Skin epidermis (tissue), 12 donors: ENCODE measurements around the gene SULT2B1.

ENCODE experiments used
- H3K27ac ChIP-seq, 21 experiments: fragments of 200-600 bp; sonication (generic) in 11 of 21; one replicate each; pipeline ENCODE4 v1.5.0; 2020; ENCODE audit warnings: mild to moderate bottlenecking in 3 of 21, inconsistent platforms in 2 of 21, moderate library complexity in 2 of 21
- H3K4me3 ChIP-seq, 7 experiments: fragments of 200-600 bp; sonication (generic) in 2 of 7; one replicate each; pipeline ENCODE4 v1.5.0; 2020; ENCODE audit warnings: inconsistent platforms in 2 of 7, mild to moderate bottlenecking in 2 of 7, moderate library complexity in 1 of 7

Gene SULT2B1

GRCh38 chr19:48595833-48596232 lies 43.9 kb downstream of the SULT2B1 start:
- Histone ChIP-seq H3K4me3 (no peak overlapping the region), H3K27ac (no peak overlapping the region)

- H3K27ac ChIP-seq = no peak overlapping the region
- no peak overlapping the region for H3K4me3 ChIP-seq
These were observed 44.3 kb downstream of the SULT2B1 start for GRCh38 chr19:48596237-48596636.

- H3K27ac ChIP-seq = peak overlapping the region in 3 of 21 experiments; percentile 1 to 67 (median 8)
- H3K4me3 ChIP-seq = no peak overlapping the region
These were observed 44.9 kb downstream of the SULT2B1 start for GRCh38 chr19:48596679-48597465.

GRCh38 chr19:48598996-48599700 lies 47.2 kb downstream of the SULT2B1 start:
- H3K4me3 ChIP-seq = no peak overlapping the region
- no peak overlapping the region for H3K27ac ChIP-seq

GRCh38 chr19:48600679-48601417 lies 48.9 kb downstream of the SULT2B1 start:
- Histone ChIP-seq H3K4me3 (no peak overlapping the region), H3K27ac (no peak overlapping the region)

- H3K4me3 ChIP-seq = no peak overlapping the region
- H3K27ac ChIP-seq = no peak overlapping the region
These were observed 51.0 kb downstream of the SULT2B1 start for GRCh38 chr19:48603001-48603400.

- H3K27ac ChIP-seq = no peak overlapping the region
- H3K4me3 ChIP-seq = no peak overlapping the region
These were observed 51.5 kb downstream of the SULT2B1 start for GRCh38 chr19:48603449-48603848.

GRCh38 chr19:48603850-48604249 lies 51.9 kb downstream of the SULT2B1 start:
- Histone ChIP-seq H3K4me3 (no peak overlapping the region), H3K27ac (no peak overlapping the region)

GRCh38 chr19:48606463-48607358 lies 54.7 kb downstream of the SULT2B1 start, which contains the start of gene SPACA4:
Gene SPACA4 (plus strand): TSS chr19:48606742. CDS start chr19:48606979, 237 bp downstream.
- Histone ChIP-seq H3K4me3 (no peak within 1 kb of the TSS), H3K27ac (no peak within 1 kb of the TSS)

GRCh38 chr19:48607359-48607755 lies 55.4 kb downstream of the SULT2B1 start:
- Histone ChIP-seq H3K4me3 (no peak overlapping the region), H3K27ac (no peak overlapping the region)

- H3K27ac ChIP-seq = no peak overlapping the region
- H3K4me3 ChIP-seq = no peak overlapping the region
These were observed 56.9 kb downstream of the SULT2B1 start for GRCh38 chr19:48608798-48609263.

GRCh38 chr19:48609571-48610108 lies 57.7 kb downstream of the SULT2B1 start:
- no peak overlapping the region for H3K27ac ChIP-seq

GRCh38 chr19:48611872-48612271 lies 59.9 kb downstream of the SULT2B1 start:
- Histone ChIP-seq H3K4me3 (no peak overlapping the region), H3K27ac (no peak overlapping the region)

More at GRCh38 chr19:48609571-48610108, 57.7 kb downstream of the SULT2B1 start:
- H3K4me3 ChIP-seq = no peak overlapping the region

GRCh38 chr19:48613024-48613851 lies 61.3 kb downstream of the SULT2B1 start:
- Histone ChIP-seq H3K4me3 (no peak overlapping the region), H3K27ac (peak overlapping the region in 1 of 21 experiments; percentile 12)

- no peak overlapping the region for H3K4me3 ChIP-seq
- peak overlapping the region in 12 of 21 experiments; percentile 27 to 76 (median 50) for H3K27ac ChIP-seq
These were observed 62.0 kb downstream of the SULT2B1 start for GRCh38 chr19:48613852-48614435.

- H3K27ac ChIP-seq = peak within 1 kb of the TSS in 15 of 21 experiments; percentile 0 to 96 (median 48)
- no peak within 1 kb of the TSS for H3K4me3 ChIP-seq
These were observed 62.7 kb downstream of the SULT2B1 start, which contains the start of gene FAM83E for GRCh38 chr19:48614436-48615230. Gene FAM83E (minus strand): TSS chr19:48615076. CDS start chr19:48613372, 1,704 bp downstream.
